ENCODE results near the gene KCNIP3.

The KCNIP3 gene

GRCh38 chr2:95267458-95268210, 29.5 kb upstream of the KCNIP3 start:
- ChIA-PET CTCF (interaction anchor here (1.7 kb wide), 1 partner anchor 36 kb away, joined by 3 read pairs; no protein-coding TSS in a partner anchor), POLR2A (no interaction called here)
- no peaks in the 10 kb centered on the region for H3K36me3 ChIP-seq (ENCODE audit: control insufficient read depth in 2 of 2, insufficient read depth in 1 of 2, low read length in 2 of 2)
- no peak overlapping the region for H3K27ac ChIP-seq (ENCODE audit: extremely low read depth, low read depth, low read length)
- TF ChIP-seq ZNF398 (tag by site-specific recombination; IDR thresholded peaks at IDR 0.05) (no peak), ZNF202 (tag by site-specific recombination; IDR thresholded peaks at IDR 0.05; ENCODE audit: borderline replicate concordance) (no peak), SETDB1 (IDR thresholded peaks at IDR 0.05; ENCODE audit: insufficient read length, low read length) (no peak), ZNF585B (tag by site-specific recombination; IDR thresholded peaks at IDR 0.05) (no peak), ZNF280C (tag by site-specific recombination; IDR thresholded peaks at IDR 0.05) (no peak), ZNF560 (tag by site-specific recombination; IDR thresholded peaks at IDR 0.05; ENCODE audit: borderline replicate concordance) (no peak), ZNF521 (tag by site-specific recombination; IDR thresholded peaks at IDR 0.05) (no peak), ZBTB7A (tag by site-specific recombination; IDR thresholded peaks at IDR 0.05; ENCODE audit: low read depth) (no peak), ZBTB26 (tag by site-specific recombination; optimal IDR thresholded peaks at IDR 0.05) (no peak), ZNF776 (tag by site-specific recombination; IDR thresholded peaks at IDR 0.05; ENCODE audit: borderline replicate concordance) (no peak), EGR2 (tag by site-specific recombination; IDR thresholded peaks at IDR 0.05; ENCODE audit: low read depth) (no peak), ZNF26 (tag by site-specific recombination; IDR thresholded peaks at IDR 0.05) (no peak), PRDM4 (tag by site-specific recombination; IDR thresholded peaks at IDR 0.05) (no peak)
- no peaks in the 10 kb centered on the region for H3K4me1 ChIP-seq (ENCODE audit: control insufficient read depth, insufficient read depth, low read length)
- H3K9me3 ChIP-seq (ENCODE audit: control insufficient read depth, insufficient read depth, low read depth, low read length): no peaks in the 10 kb centered on the region
- no peak overlapping the region for H3K4me3 ChIP-seq (ENCODE audit: low read depth, low read length)
